ENCODE data around the gene HECTD3.
"Not testable (repeated sequence)": the region's sequence is repeated elsewhere in the genome, so short reads cannot be mapped to it uniquely, and the experiment has no call there.

HECTD3 gene

DNA sequence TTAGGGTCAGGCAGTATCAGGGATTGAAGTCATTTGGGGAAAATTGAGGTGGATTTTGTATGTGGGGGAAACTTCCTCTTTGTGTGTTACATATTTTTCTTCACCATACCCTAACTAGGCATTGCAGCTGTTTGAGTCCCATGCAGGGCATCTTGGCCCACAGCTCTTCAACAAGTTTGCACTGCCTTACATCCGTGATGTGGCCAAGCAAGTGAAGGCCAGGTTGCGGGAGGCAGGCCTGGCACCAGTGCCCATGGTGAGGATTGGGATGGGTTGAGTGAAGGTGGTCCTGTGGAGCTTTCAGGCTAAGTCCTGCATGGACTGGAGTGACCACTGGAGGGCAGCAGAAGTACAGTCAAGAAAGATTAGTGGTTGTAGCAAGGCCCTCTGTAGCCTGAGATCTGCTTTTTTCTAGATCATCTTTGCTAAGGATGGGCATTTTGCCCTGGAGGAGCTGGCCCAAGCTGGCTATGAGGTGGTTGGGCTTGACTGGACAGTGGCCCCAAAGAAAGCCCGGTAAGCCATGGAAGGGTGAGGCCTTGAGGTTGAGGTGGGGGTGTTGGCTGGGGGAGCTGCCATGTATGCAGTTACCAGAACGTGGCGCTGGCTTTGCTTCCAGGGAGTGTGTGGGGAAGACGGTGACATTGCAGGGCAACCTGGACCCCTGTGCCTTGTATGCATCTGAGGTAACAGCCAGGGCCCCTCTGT, 3.4 kb upstream of the HECTD3 start:
- peak; percentile 43 for DNase-seq (ENCODE audit: low read depth)

DNA sequence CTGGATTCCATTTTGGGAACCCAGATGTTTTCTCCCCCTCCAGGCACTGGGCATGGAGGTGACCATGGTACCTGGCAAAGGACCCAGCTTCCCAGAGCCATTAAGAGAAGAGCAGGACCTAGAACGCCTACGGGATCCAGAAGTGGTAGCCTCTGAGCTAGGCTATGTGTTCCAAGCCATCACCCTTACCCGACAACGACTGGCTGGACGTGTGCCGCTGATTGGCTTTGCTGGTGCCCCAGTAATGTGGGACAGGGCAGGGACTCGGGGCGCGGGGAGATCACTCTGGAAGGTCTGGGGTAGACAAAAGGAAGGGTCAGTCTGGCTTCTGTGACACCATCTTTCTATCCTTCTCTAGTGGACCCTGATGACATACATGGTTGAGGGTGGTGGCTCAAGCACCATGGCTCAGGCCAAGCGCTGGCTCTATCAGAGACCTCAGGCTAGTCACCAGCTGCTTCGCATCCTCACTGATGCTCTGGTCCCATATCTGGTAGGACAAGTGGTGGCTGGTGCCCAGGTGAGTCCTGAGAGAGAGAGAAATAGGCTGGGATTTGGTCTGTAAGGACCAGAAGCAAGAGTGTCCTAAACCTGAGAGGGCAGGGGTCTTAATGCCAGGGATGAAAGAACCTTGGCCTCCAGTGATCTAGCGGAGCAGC, 2.6 kb upstream of the HECTD3 start:
- DNase-seq (ENCODE audit: low read depth): no peak

DNA sequence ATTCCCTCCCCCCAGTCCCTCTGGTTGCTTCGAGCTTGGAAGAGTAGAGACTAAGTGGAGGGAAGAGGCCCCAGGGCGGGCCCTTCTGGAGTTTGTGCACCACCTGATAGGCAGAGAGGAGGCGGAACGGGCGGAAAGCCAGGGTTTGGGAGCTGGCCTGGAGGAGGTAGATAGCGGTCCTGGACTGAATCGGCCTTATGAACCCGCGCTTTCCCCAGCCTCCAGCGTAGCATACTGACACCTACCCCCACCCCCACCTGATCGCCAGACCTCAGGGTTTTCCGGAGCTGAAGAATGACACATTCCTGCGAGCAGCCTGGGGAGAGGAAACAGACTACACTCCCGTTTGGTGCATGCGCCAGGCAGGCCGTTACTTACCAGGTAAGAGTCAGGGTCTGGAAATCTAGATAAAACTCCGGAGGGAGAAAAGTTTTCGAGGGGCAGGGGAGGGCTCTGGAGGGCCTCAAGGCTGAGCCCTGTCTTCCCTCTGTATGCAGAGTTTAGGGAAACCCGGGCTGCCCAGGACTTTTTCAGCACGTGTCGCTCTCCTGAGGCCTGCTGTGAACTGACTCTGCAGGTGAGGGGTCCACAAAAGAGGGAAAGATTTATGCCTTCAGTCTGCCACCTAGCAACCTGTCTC, 1.6 kb upstream of the HECTD3 start:
- DNase-seq (ENCODE audit: low read depth): peak; percentile 47

DNA sequence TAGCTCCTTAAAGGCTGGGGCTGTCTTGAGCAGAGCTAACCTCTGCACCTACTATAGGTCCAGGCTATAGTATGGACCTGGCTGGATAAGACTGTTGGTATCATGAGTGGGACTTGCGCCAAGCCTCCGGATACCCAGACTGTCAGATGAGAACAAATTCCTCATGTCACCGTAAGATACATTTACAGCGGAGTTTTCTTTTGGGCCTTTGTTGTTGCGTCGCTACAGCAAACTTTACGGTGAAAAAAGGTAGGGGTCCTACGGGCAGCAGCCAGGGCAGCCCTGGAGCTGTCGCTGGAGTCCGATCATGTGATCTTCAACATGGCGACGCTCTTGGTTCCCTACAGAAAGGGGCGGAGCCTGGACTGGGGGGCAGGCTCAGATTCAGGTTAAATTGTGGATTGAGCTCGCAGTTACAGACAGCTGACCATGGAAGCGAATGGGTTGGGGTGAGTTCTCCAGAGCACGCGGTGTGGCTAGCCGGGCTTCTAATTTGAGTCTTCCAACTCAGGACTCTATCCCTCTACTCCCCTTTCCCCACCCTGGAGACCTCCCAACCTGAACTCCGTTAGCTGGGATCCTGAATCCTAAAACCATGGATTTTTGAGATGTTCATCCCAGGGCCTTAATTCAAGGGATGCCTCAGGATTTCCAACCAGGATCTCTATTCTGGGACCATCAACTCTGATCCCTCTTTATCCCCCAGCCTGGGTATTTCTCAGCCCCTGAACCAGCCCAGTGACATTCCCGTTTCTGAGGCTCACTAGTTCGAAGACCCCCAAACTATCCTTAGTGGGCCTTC, 914 bp upstream of the HECTD3 start, which contains the start of gene UROD:
Gene UROD (plus strand): TSS at position 418 of the 802 bp plus-strand sequence. CDS start 12 bp downstream, at position 430.
- DNase-seq (ENCODE audit: low read depth): peak; percentile 90

DNA sequence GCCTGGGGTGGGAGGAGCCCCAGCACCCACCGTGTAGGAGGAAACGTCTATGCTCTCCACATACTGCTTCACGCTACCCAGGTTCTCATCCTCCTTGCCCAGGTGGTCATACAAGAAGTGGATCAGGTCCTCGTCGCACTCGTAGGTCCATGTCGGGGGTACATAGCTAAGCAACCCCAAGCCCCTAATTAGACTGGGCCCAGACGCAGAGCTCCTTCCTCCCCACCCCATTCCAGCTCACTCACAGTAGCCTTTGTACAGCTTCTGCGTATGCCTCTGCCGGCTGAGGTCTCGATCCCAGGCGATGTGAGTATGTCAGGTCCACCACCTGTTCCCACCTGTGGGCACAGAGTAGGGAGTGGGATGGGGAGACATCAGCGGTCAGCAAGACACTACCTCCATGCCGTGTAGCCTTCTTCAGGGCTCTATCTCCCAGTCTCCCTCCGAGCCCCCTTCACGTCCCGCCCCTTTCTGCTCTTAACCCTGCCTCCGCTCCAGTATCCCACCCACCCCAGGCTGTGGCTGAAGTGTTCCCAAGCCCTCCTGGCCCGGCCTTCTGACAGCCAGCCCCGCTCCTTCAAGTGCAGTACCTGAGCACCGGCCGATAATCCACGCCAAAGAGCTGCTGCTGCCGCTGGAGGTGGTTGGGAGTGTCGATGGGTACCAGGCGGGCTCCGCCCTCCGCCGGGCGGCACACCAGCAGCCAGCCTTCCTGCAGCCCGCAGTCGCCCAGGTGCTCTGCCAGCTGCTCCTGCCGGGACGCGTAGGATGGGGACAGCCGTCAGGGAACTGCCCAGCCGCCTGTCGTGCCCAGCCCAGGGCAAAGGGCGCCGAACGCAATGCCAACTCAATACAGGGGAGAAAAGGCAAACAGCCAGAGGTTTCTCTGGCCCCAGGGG, 919 bp downstream of the HECTD3 start:
- DNase-seq (ENCODE audit: low read depth): no peak

DNA sequence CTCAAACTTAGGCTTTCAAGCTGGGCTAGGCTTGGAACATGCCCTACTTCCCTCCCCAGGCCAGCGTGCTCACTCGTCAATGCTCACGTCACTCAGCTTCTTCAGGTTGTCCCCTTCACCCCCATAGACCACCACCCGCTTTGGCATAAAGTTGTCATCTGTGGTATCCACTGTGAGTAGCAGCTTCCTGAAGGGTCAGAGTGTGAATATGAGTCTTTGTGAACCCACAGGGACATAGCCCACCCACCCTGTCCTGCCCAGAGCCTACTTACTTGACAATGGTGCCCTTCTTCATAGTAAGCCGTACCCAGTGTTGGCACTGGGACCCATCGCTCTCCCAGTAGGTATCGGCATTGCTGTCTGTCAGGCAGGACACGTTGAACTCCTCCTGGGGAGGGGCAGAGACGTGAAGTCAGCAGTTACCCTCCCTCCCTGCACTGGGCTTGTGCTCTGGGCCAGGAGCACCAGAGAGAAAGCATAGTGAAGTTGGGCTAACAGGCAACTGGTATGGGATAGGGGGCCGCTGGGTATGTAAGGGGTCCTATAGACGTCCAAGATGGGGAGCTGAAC, 1.7 kb downstream of the HECTD3 start:
- DNase-seq (ENCODE audit: low read depth): no peak

DNA sequence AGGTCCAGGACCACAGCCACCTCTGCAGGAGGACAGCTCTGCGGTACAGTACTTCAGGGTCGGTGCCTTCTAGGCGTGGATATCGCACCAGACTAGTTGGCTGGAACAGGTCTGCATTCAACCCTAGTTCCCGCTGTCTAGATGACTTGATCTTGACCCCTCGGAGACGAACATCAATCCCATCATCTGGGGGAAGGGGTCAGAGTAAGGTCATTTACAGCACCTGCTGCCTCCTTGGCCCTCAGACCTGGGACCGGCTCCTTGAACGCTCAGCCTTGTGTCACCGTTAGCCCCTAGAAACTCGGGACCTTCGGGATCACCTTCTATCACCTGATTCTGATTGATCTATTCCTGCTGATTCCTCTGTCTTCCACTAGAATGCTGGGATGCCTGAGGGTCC, 2.6 kb downstream of the HECTD3 start:
- DNase-seq (ENCODE audit: low read depth): no peak

DNA sequence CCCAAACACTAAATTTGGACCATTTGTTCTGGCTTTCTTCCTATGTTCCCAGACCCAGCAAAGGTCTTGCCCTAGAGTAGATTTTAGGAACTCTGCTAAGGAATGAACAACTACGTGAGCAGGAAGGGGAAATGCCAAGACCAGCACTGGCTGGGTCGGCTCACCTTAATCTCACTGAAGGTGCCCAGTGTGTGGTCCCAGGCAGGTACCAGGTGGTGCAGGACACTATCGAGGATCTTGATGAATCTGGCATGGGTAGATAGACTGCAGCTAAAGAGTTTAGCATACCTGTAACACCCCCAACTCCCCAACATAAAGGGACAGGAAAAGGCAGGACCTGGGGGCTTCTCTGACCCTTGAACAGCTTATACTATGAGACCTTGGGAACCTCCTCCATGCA, 3.0 kb downstream of the HECTD3 start:
- DNase-seq (ENCODE audit: low read depth): no peak

DNA sequence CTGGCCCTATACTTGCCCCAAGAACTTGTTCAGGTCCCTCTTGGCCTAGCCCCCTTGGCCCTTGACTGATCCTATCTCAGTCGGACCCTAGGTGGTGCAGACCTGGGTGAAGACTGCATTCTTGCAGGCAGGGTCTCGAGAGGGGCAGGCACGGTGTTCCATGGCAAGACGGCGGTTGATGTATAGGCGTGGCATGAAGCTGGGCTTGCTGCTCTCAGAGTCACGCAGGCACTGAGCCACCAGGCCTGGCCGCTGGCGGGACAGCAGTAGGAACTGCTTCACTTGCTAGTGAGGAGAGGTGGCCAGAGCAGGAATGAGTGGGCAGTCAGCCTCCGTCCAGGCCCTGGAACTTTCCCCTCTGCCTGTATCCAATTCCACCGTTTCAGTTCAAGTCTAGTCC, 3.8 kb downstream of the HECTD3 start:
- DNase-seq (ENCODE audit: low read depth): no peak

DNA sequence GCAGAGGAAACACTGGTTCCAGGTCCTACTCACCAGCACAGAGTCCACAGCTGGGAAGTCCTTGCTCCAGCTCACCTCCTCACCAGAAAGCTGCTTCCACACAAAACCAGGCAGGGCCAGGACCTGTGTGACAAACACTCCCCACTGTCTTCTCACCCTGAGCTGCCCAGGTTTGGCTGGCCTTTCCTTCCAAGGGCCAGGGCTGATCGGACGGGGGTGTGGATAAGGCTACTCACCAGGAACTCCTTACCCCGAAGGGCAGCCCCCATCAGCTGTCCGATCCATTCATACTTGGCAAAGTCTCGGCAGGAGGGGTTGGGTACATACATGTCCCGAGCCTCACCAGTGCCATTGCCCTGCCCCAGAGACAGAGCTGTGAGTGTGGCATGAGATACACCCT, 5.4 kb downstream of the HECTD3 start:
- no peak for DNase-seq (ENCODE audit: low read depth)

DNA sequence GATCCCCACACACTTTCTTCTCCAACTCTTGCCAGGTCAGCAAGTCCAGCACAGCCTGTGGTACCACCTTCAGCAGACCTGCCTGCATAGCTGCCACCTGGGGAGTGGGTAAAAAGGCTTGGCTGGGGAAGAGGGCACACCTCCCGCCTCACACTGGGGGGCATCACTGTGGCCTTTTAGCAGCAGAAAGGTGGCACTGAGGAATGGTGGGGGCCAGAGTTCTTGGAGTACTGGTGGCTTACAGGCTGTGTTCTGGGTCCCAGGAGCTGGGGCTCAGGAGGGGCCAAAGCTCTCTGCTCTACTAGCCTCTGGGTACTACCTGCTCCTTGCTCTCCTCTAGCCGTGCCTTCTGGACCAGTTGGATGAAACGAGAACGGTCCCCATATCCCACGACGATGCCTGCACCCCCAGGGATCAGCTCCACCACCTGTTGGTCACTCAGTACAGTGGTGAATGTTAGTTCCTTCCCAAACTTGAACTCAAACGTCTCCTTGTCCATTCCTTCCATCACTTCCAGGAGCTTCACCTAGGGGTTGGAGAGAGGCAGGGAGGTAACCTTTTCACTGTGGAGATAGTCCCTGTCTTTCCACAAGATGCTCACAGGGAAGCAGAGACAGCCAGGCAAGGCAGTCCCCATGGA, 6.7 kb downstream of the HECTD3 start:
- DNase-seq (ENCODE audit: low read depth): no peak

DNA sequence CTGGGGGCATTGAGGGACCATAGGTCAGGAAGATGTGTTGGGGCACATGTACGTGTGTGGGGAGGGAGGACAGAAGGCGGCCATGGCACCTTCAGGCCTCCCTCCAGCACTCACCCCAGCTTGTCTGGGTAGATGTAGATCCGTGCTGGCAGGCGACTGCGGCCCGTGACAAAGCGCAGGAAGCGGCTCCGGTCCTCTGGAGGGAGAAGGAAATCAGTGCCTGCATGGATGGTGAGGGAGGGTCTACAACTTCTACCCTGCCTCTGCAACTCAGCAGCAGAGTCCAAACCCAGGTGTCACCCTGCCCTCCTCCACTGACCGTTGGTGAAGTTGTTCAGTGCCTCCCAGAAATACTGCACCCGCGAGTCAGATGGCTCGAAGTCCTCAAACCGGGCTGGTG, 7.4 kb downstream of the HECTD3 start:
- DNase-seq (ENCODE audit: low read depth): no peak

DNA sequence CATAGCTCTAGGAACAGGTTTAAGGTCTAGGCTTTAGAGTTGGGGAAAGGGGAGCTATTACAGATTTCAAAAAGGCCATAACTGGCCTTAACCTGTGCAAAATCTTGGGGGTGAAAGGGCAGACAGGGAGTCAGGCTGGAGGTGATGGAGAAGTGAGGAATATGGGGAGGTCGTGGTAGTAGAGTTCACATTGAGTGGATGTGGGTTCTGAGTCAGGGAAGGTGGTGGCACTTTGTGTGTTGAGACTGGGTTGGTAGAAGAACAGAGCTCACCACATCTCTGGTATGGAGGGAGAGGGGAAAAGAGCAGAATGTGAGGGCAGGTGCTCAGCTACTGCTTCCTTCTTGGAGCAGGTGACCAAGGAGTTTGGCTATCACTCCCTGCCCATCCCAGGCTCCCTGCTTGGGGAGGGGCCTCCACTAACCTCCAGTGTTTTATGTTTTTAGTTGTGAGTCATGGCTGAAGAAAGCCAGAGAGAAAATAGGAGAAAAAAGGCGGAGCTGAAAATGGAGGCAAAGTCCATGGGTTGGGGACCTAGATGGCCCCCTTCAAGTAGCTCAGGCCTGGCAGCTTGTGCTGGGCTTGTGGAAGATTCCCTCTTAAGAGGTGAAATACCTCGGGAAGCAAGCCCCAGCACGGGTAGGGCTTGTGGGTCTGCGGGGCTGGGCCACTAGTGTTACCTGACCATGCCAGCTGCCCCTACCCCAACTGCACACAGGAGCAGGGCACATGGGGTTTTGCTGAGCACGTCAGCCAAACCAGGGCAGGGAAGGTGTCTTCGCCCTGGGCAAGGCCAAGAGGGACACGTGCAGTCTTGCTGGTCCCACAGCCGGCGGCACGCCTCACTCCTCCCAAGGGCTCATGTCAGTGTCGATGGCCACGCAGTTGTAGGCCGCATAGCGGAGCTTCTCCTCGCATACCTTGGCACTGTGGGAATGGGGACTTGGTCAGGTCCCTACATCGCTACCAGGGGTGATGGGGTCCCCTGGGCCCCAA, 8.2 kb downstream of the HECTD3 start:
- DNase-seq (ENCODE audit: low read depth): no peak

DNA sequence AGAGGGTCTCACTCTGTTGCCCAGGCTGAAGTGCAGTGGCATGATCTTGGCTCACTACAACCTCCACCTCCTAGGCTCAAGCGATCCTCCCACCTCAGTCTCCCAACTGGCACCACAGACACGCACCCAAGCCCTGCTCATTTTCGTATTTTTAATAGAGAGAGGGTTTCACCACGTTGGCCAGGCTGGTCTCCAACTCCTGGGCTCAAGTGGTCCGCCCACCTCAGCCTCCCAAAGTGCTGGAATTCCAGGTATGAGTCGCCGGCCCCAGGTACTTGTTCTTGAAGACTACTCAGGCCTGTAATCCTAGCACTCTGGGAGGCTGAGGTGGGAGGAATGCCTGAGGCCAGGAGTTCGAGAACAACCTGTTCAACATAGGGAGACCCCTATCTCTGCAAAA, 9.5 kb downstream of the HECTD3 start:
- DNase-seq (ENCODE audit: low read depth): not testable (repeated sequence)

DNA sequence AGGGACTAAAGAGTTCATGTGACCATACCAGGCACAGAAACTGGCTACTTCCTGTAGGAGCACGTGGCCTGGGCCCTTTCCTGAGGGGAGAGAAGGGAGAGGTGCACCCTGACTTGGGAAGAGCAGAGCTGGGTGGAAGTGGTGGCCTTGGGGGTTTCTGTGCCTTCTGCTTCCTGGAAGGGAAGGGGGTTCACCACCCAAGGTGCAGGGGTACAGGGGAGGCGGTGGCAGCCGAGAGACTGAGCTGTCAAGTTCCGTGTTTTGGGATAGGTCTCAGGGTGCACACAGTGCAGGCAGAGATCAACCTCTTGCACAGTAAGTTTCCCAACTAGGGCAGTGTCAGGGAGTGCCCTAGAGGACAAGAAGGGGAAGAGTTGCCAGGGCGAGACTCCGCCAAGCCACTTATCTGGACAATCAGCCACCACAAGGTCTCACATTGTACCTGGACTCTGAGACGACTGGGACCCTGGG, 10.1 kb downstream of the HECTD3 start:
- DNase-seq (ENCODE audit: low read depth): no peak

DNA sequence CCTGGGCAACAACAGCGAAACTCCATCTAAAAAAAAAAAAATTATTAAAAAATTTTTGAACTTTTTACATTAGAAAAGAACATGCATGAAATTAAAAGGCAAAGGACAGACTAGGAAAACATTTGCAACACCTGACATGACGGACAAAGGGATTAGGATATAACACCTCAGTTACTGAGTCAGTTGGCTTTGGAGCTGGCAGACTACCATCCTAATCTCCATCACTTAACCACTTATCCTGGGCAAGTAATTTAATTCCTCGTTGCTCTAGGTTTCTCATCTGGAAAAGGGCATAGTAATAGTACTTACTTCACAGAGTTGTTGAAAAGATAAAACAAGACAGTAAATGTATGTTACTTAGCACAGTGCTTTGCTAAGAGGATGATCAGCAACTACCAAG, 11.9 kb downstream of the HECTD3 start:
- DNase-seq (ENCODE audit: low read depth): no peak

DNA sequence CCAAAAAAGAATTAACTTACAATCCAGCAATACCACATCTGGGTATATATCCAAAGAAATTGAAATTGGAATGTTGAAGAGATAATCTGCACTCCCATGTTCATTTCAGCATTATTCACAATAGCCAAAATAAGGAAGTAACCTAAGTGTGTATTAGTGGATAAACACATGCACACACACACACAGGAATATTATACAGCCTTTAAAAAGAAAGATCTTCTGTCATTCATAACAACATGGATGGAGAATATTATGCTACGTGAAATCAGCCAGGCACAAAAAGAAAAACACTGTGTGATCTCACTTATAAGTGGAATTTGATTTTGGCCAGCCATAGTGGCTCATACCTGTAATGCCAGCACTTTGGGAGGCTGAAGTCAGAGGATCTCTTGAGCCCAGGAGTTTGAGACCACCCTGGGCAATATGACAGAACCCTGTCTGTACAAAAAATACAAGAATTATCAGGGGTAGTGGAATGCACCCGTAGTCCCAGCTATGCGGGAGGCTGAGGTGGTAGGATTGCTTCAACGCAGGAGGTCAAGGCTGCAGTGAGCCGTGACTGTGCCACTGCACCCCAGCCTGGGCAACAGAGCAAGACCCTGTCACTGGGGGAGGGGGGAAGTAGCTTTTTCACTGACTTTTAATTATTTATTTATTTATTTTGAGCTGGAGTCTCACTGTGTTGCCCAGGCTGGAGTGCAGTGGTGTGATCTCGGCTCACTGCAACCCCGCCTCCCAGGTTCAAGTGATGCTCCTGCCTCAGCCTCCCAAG, 15.5 kb downstream of the HECTD3 start:
- no peak for DNase-seq (ENCODE audit: low read depth)

DNA sequence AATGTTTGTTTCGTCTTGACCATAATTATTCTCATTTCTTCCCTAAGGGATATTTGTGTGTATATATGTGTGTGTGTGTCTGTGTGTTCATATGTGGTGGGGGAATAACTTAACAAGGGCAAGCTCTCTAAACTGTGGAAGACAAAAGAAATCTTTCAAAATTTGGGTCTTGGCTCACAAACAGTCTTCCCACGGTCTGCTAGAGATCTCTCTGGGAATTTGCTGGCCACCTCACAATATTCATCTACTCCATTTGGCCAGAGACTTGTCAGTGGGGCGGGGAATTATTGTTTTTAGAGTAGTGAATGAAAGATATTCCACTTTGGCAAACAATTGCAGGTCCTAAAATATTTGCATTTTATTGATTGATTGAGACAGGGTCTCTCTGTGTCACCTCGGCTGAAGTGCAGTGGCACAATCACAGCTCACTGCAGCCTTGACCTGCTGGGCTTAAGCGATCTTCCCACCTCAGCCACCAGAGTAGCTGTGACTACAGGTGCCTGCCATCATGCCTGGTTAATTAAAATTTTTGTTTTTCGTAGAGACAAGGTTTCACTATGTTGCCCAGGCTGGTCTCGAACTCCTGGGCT, 16.7 kb downstream of the HECTD3 start:
- DNase-seq (ENCODE audit: low read depth): no peak
